ENCODE measurements around the gene PLXND1.

GRCh38 chr3:129571605-129572547, 34.6 kb downstream of the PLXND1 start:
- TF ChIP-seq EP300 (IDR thresholded peaks at IDR 0.05; ENCODE audit: borderline replicate concordance) (no peak), RAD21 (IDR thresholded peaks at IDR 0.05; ENCODE audit: low read depth) (no peak), TAF1 (IDR thresholded peaks at IDR 0.05; ENCODE audit: low read depth) (no peak), TCF12 (IDR thresholded peaks at IDR 0.05; ENCODE audit: low read depth) (no peak), YY1 (IDR thresholded peaks at IDR 0.05; ENCODE audit: low read depth) (no peak), CREB1 (IDR thresholded peaks at IDR 0.05; ENCODE audit: low read depth) (no peak), CEBPB (IDR thresholded peaks at IDR 0.05) (no peak), REST (IDR thresholded peaks at IDR 0.05; ENCODE audit: low read depth) (no peak), MAX (IDR thresholded peaks at IDR 0.05) (no peak)

Data from Ishikawa (cell line).